ENCODE results near the gene EDEM3.

The EDEM3 gene

DNA sequence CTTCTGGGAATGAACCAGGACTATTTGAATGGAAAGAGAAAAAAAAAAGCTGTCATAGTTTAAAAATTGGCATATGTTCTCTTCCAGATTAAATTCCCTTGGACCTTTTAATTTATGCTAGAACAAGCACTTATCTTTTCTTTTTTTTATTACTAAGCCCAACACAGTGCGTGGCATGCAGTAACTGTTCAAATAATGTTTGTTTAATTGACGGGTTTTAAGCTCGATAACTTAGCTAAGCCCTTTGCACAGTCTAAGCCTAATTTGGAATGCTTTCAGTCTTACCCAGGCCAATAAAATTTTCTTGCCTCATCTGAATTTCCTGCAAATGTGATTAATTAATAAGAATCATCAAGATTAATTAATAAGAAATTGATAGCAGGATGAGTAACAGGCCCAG is 39.3 kb upstream of the EDEM3 start:
- TF ChIP-seq, protein P1, sequence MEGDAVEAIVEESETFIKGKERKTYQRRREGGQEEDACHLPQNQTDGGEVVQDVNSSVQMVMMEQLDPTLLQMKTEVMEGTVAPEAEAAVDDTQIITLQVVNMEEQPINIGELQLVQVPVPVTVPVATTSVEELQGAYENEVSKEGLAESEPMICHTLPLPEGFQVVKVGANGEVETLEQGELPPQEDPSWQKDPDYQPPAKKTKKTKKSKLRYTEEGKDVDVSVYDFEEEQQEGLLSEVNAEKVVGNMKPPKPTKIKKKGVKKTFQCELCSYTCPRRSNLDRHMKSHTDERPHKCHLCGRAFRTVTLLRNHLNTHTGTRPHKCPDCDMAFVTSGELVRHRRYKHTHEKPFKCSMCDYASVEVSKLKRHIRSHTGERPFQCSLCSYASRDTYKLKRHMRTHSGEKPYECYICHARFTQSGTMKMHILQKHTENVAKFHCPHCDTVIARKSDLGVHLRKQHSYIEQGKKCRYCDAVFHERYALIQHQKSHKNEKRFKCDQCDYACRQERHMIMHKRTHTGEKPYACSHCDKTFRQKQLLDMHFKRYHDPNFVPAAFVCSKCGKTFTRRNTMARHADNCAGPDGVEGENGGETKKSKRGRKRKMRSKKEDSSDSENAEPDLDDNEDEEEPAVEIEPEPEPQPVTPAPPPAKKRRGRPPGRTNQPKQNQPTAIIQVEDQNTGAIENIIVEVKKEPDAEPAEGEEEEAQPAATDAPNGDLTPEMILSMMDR (IDR thresholded peaks at IDR 0.05; ENCODE audit: control insufficient read depth, extremely low read depth, insufficient read depth), result no peak
- no peak overlapping the region for H3K4me3 ChIP-seq (ENCODE audit: low read depth, low read length)
- DNase-seq (ENCODE audit: low read depth), result no peak

GRCh38 chr1:184792450-184792969 is 37.9 kb upstream of the EDEM3 start:
- TF ChIP-seq, protein P1 (IDR thresholded peaks at IDR 0.05; ENCODE audit: control insufficient read depth, extremely low read depth, insufficient read depth), result no peak
- H3K4me3 ChIP-seq (ENCODE audit: low read depth, low read length), result no peak overlapping the region

GRCh38 chr1:184791550-184791900 is 36.9 kb upstream of the EDEM3 start:
- H3K4me3 ChIP-seq (ENCODE audit: low read depth, low read length), result no peak overlapping the region
- TF ChIP-seq, protein P1 (IDR thresholded peaks at IDR 0.05; ENCODE audit: control insufficient read depth, extremely low read depth, insufficient read depth), result no peak
- DNase-seq (ENCODE audit: low read depth), result no peak

More at GRCh38 chr1:184792450-184792969, 37.9 kb upstream of the EDEM3 start:
- peak; percentile 71 for DNase-seq (ENCODE audit: low read depth)

- H3K4me3 ChIP-seq (ENCODE audit: low read depth, low read length), result no peak overlapping the region
- TF ChIP-seq, protein P1 (IDR thresholded peaks at IDR 0.05; ENCODE audit: control insufficient read depth, extremely low read depth, insufficient read depth), result no peak
- DNase-seq (ENCODE audit: low read depth), result peak; percentile 80
Measured at GRCh38 chr1:184790642-184791549, 36.2 kb upstream of the EDEM3 start.

DNA sequence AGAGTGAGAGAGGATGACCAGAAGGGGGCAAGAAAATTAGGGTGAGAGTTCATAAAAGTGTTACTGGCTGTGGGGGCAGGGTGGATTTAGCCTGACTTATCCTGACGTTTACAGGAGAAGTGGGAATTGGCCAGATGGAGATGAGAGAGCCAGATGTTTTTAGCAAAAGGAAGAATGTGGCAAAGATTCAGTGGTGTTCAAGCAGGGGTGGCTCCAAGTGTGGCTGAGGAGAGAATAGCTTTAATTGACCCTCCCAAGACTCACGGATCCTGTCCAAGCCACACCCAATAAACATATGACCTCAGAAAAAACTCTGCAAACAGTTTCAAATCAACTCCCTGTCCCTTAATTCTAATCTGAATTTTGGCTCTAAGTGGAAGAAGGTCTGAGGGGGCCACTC is 35.2 kb upstream of the EDEM3 start:
- no peak overlapping the region for H3K4me3 ChIP-seq (ENCODE audit: low read depth, low read length)
- TF ChIP-seq, protein P1 (IDR thresholded peaks at IDR 0.05; ENCODE audit: control insufficient read depth, extremely low read depth, insufficient read depth), result no peak
- DNase-seq (ENCODE audit: low read depth), result no peak

DNA sequence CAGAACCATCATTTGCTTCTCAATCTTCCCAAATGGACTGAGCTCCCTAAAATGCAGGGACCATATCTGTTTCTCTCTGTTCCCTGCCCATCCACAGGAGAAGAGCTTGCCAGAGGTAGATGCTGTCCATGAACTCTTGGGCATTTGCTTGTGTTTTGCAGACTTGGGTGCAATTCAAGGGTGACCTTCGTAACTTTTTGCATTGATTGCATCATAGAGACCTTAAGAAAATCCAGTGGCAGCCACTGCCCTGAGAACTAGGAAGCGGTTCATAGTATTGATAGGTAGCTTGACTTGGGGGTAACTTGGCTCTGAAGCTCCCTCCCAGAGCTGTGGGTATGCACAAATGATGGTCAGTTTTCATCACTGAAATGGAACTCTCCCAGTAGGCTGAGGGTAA is 34.3 kb upstream of the EDEM3 start:
- DNase-seq (ENCODE audit: low read depth), result no peak
- TF ChIP-seq, protein P1 (IDR thresholded peaks at IDR 0.05; ENCODE audit: control insufficient read depth, extremely low read depth, insufficient read depth), result no peak

More for the DNA sequence above, 34.3 kb upstream of the EDEM3 start:
- no peak overlapping the region for H3K4me3 ChIP-seq (ENCODE audit: low read depth, low read length)

Measured in LNCaP clone FGC (cell line).